ENCODE measurements around the gene ZC3H4.
"Not testable (repeated sequence)": the region's sequence is repeated elsewhere in the genome, so short reads cannot be mapped to it uniquely, and the experiment has no call there.

The ZC3H4 gene

GRCh38 chr19:47112997-47113849 is at the start of gene ZC3H4:
ZC3H4 (minus strand) TSS chr19:47113776; CDS start chr19:47112584, 1,192 bp downstream.
- peak; percentile 99 for DNase-seq

DNA sequence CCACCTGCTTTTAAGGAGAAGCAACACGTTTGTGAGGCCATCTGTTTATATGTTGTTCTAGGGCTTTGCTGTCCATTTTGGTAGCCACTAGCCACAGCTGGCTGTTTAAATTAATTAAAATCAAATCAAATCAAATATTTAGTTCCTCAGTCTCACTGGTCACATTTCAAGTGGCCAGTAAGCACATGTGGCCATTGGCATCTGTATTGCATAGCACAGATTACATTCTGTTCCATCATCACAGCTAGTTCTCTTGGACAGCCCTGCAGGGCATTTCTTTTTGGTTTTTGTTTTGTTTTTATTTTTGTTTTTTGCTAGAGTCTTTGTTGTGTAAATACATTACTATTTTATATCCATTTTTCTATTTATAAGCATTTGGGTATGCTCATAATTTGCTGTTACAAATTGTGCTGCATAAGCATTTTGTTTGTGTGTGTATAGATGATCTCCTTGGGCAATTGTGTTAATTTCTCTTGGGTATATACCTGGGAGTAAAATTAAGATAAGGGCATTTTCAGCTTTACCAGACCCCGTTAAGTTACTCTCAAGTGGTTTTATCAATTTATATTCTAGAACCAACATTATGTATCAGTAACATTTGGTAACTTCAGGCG is 48.4 kb upstream of the ZC3H4 start:
- no peak for DNase-seq

DNA sequence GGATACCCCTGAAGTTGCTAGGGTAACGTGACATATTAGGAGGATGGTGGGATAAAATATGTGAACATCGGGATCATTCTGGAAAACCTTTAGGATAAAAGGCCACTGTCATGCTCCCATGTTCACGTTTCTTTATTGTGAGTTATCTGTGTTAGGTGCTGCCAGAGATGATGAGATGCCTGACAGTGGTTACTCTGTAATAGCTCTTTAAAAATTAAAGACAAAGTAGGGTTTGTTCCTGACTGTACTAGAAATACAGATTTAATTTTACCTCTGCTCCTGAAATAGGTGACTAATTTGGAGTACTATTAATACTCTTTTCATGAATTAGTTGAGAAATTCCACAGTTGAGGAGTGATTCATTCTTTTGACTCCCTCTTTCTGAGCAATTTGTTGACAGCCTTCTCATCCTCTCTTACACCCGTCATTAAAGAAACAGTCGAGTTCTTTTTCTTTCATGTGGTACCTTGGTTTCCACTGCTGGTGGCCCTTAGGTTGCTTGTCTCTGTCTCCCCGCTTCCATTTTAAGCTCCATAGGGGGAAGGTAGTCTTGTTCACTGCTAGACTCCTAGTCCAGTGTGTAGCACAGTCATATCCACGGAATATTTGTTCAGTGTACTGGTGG is 45.4 kb upstream of the ZC3H4 start:
- peak; percentile 47 to 59 for DNase-seq

- DNase-seq, result no peak
These were observed 44.8 kb upstream of the ZC3H4 start for GRCh38 chr19:47158367-47158791.

DNA sequence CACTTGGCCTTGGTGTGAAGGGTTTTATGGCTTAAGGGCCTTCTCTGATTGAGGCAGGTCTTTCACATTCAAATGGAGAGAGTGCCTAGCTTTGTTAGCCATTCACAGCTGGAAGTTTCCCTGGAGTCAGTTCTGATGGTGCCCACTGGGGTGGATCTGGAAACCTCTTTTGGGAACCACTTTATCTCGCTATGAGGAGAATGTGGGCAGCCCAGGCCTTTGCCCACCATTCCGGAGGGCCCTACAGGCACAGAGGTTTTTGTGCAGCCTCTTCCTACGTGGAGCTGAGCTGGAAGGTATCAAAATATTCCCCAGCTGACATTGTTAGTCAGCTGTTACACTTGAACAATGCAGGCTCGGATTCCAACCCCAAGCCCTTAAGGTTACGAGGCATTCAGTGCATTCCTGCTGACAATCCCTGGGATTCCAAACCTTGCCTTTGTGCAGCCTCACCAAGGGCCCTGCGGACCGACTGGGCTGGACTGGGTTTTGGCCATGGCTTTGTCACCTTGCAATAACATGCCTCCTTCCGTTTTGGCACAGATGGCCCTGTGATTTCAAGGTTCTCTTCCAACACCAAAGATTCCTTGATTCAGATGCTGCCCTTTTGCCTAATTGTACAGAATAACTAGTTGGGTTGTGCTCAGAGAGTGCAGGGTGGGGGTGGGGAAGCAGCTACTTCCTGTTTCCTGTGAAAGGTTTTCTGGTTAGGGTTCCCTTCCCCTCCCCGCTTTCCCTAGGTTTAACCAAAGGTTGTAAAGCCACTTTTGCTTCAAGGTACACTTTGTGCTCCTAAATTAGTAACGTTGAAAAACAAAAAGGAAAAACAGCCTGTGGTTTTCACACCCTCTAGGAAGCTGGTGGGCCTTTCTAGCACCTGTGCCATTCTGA is 44.1 kb upstream of the ZC3H4 start:
- DNase-seq, result peak; percentile 32 to 36

GRCh38 chr19:47156861-47157430 is 43.4 kb upstream of the ZC3H4 start:
- no peak for DNase-seq

DNA sequence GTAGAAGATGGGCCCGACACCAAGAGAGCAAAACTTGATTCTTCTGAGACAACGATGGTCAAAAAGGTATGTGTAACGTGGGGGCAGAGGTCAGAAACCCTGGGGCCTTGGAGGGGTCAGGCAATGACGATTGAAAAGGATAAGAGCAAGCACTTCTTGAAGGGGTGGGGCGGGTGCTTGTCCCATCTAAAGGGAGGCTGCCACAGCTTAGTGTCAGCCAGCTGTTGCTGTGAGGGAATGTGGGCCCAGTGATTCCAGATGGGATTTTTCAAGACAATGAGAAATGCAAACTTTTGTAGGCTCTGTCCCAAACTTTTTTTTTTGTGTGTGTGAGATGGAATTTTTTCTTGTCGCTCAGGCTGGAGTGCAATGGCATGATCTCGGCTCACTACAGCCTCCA is 41.6 kb upstream of the ZC3H4 start:
- no peak for DNase-seq

GRCh38 chr19:47153266-47153665 is 39.7 kb upstream of the ZC3H4 start:
- DNase-seq, result no peak

GRCh38 chr19:47152632-47153031 is 39.1 kb upstream of the ZC3H4 start:
- DNase-seq, result no peak

- no peak for DNase-seq
These were observed 38.6 kb upstream of the ZC3H4 start for GRCh38 chr19:47152205-47152604.

DNA sequence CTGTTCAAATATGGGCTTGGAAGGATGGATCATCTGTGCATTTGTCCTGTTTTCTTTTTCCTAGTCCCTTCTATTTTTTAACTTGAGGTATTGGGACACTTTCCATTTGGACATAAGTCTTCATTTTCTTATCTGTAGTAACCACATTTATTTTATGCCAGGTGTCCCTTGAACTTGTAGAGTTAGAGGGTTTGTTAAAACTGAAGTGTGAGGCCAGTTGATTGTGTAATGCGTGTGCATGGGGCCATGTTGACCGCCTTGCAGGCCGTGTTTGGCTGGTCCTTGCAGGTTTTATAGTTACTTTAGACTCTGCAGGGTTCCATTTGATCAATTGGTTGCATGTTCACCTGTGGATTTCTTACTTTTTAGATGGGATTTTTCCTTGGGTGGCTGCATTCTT is 38.1 kb upstream of the ZC3H4 start:
- no peak for DNase-seq

- DNase-seq, result no peak
These were observed 33.3 kb upstream of the ZC3H4 start for GRCh38 chr19:47146920-47147319.

- DNase-seq, result no peak
These were observed 32.3 kb upstream of the ZC3H4 start for GRCh38 chr19:47145639-47146486.

DNA sequence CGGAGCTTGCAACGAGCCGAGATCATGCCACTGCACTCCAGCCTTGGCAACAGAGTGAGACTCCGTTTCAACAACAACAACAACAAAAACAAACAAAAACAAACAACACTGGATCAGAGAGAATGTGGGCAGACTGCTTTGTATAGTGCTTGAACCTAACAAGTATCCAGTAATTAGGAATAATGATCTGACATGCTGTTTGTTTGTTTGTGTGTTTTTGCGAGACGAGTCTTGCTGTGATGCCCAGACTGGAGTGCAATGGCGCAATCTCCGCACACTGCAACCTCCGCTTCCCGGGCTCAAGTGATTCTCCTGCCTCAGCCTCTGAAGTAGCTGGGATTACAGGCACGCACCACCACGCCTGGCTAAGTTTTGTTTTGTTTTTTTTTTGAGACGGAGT is 31.1 kb upstream of the ZC3H4 start:
- DNase-seq, result no peak

- no peak for DNase-seq
These were observed 29.9 kb upstream of the ZC3H4 start for GRCh38 chr19:47143322-47144073.

- no peak for DNase-seq
These were observed 29.2 kb upstream of the ZC3H4 start for GRCh38 chr19:47142779-47143178.

DNA sequence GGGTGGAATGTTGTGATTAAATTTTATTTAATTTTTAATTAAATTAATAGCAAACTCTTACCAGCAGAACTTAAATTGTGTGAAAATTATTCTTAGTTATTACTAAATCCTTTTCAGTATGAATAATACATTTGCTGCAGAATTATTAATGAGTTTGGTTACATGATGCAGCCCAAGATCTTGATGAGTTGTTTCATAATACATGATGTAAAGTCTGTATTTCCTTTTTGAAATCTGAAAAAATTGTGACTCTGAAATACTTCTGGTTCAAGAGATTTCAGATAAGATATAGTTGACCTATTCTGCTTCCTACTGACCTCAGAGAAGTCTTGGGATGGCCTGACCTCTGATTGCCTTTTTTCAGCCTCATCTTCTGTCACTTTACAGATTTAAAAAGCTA is 28.1 kb upstream of the ZC3H4 start:
- no peak for DNase-seq

DNA sequence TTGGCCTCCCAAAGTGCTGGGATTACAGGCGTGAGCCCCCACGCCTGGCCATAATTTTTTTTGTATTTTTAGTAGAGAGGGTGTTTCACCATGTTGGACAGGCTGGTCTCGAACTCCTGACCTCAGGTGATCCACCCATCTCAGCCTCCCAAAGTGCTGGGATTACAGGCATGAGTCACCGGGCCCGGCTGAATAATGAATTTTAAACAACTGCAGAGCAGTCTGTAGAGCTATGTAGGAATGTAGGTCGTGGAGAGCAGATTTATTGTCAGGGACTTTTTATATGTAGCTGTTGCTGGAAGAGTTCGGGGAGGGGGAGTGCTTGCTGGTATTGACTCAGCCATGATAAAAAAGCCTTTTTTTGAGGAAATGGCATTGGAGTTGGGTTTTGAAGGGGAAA is 27.7 kb upstream of the ZC3H4 start:
- DNase-seq, result not testable (repeated sequence)

DNA sequence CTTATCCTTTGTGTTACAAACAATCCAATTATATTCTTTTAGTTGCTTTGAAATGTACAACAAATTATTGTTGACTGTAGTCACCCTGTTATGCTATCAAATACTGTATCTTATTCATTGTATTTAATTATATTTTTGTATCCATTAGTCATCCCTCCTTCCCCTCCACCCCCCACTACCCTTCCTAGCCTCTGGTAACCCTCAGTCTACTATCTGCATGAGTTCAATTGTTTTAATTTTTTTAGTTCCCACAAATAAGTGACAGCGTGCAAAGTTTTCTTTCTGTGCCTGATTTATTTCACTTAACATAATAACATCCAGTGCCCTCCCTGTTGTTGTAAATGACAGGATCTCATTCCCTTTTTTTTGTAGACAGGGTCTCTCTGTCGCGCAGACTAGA is 21.6 kb upstream of the ZC3H4 start:
- DNase-seq, result no peak

- DNase-seq, result no peak
These were observed 21.0 kb upstream of the ZC3H4 start for GRCh38 chr19:47134545-47134944.

GRCh38 chr19:47133021-47133471 is 19.5 kb upstream of the ZC3H4 start:
- no peak for DNase-seq
